IMR-90 (cell line): ENCODE results near the gene PALMD. TPM values are rescaled to one million over a fixed set of nuclear protein-coding genes. Genes with fewer than 3 reads are reported as not detected.

ENCODE experiments used
- ATAC-seq: fragments of 200-7000 bp; cut with Tn5 transposase; 2 replicates; pipeline ENCODE4 v1.9.1; 2020; ENCODE audit warnings: low read depth, mild to moderate bottlenecking, moderate library complexity
- BruUV-seq: library from RNA; stranded (reverse); fragments of 400-500 nt; replicated peaks from 2 replicates; lab custom pipeline; 2021; lab: Mats Ljungman, UMichigan
- CTCF ChIA-PET: fragments of 300-600 bp; formaldehyde crosslinking; extraction: SDS; loops from one replicate; lab custom pipeline; 2021; ENCODE audit warnings: antibody characterized with exemption; lab: Yijun Ruan, JAX
- POLR2A ChIA-PET: fragments of 300-600 bp; sonication (Branson Sonifier 250); formaldehyde crosslinking; loops from one replicate; lab custom pipeline; 2022; ENCODE audit warnings: antibody characterized with exemption; ENCODE audit not compliant: unreplicated experiment; lab: Charles Lee
- DNase-seq: peaks from one replicate; pipeline ENCODE4 v3.0.0; 2013
- H2AFZ ChIP-seq: replicated peaks from 2 replicates; pipeline ENCODE3; 2013; ENCODE audit warnings: low read length, mild to moderate bottlenecking; ENCODE audit not compliant: poor library complexity
- H2AK5ac ChIP-seq: 2 replicates; pipeline ENCODE4 v1.6.1; 2013; ENCODE audit warnings: low read depth, low read length, inconsistent platforms
- H2AK9ac ChIP-seq: replicated peaks from 2 replicates; pipeline ENCODE3; 2013; ENCODE audit warnings: mild to moderate bottlenecking, low read depth, low read length, moderate library complexity; ENCODE audit not compliant: poor library complexity
- H2BK120ac ChIP-seq: 2 replicates; pipeline ENCODE4 v1.6.1; 2013; ENCODE audit warnings: low read depth, low read length, inconsistent platforms
- H2BK15ac ChIP-seq: 3 replicates; pipeline ENCODE4 v1.6.1; 2013; ENCODE audit warnings: low read depth, low read length, inconsistent platforms
- H2BK20ac ChIP-seq: 2 replicates; pipeline ENCODE4 v1.6.1; 2013; ENCODE audit warnings: low read depth, mild to moderate bottlenecking, inconsistent platforms, low read length, moderate library complexity
- H2BK5ac ChIP-seq: 2 replicates; pipeline ENCODE4 v1.6.1; 2013; ENCODE audit warnings: mild to moderate bottlenecking, low read depth, low read length, inconsistent platforms; ENCODE audit not compliant: poor library complexity, severe bottlenecking
- H3K14ac ChIP-seq: replicated peaks from 2 replicates; pipeline ENCODE4 v1.6.1; 2013; ENCODE audit warnings: low read depth, low read length, inconsistent platforms
- H3K18ac ChIP-seq: 2 replicates; pipeline ENCODE4 v1.6.1; 2013; ENCODE audit warnings: low read depth, low read length, control low read depth
- H3K23ac ChIP-seq: 2 replicates; pipeline ENCODE4 v1.6.1; 2013; ENCODE audit warnings: low read depth, low read length, inconsistent platforms
- H3K27ac ChIP-seq: 2 replicates; pipeline ENCODE4 v1.5.1; 2013; ENCODE audit warnings: mild to moderate bottlenecking, control low read depth, low read length; ENCODE audit not compliant: insufficient read depth
- H3K27me3 ChIP-seq: 2 replicates; pipeline ENCODE4 v1.6.1; 2013; ENCODE audit warnings: low read length; ENCODE audit not compliant: control insufficient read depth, insufficient read depth
- H3K36me3 ChIP-seq: 2 replicates; pipeline ENCODE4 v1.6.1; 2013; ENCODE audit warnings: low read length, mixed read lengths; ENCODE audit not compliant: control insufficient read depth, insufficient read depth
- H3K4ac ChIP-seq: 2 replicates; pipeline ENCODE4 v1.6.1; 2013; ENCODE audit warnings: low read depth, low read length, inconsistent platforms
- H3K4me1 ChIP-seq: 2 replicates; pipeline ENCODE4 v1.6.1; 2013; ENCODE audit warnings: low read length, mixed read lengths; ENCODE audit not compliant: control insufficient read depth, insufficient read depth
- H3K4me2 ChIP-seq: 2 replicates; pipeline ENCODE4 v1.6.1; 2013; ENCODE audit warnings: low read depth, mild to moderate bottlenecking, control low read depth, low read length, moderate library complexity
- H3K4me3 ChIP-seq: 2 replicates; pipeline ENCODE4 v1.5.1; 2013; ENCODE audit warnings: low read depth, mild to moderate bottlenecking, control low read depth, low read length, moderate library complexity; ENCODE audit not compliant: insufficient read depth
- H3K56ac ChIP-seq: 2 replicates; pipeline ENCODE4 v1.6.1; 2013; ENCODE audit warnings: low read length, inconsistent platforms; ENCODE audit not compliant: insufficient read depth; ENCODE audit errors: extremely low read depth
- H3K79me1 ChIP-seq, 2 experiments: 2 replicates each; pipeline ENCODE4 v1.6.1; 2013; ENCODE audit warnings: low read length in 2 of 2, inconsistent platforms in 1 of 2, low read depth in 1 of 2
- H3K9ac ChIP-seq: 2 replicates; pipeline ENCODE4 v1.6.1; 2013; ENCODE audit warnings: low read depth, low read length, control low read depth
- H3K9me1 ChIP-seq: 2 replicates; pipeline ENCODE4 v1.6.1; 2013; ENCODE audit warnings: low read length, inconsistent platforms; ENCODE audit not compliant: insufficient read depth
- H3K9me3 ChIP-seq: 2 replicates; pipeline ENCODE4 v1.6.1; 2013; ENCODE audit warnings: low read length; ENCODE audit not compliant: control insufficient read depth, insufficient read depth
- H4K20me1 ChIP-seq: 2 replicates; pipeline ENCODE4 v1.6.1; 2013; ENCODE audit warnings: low read length, inconsistent platforms; ENCODE audit not compliant: insufficient read depth
- H4K5ac ChIP-seq: 2 replicates; pipeline ENCODE4 v1.6.1; 2013; ENCODE audit warnings: mild to moderate bottlenecking, low read depth, low read length, control low read depth
- H4K8ac ChIP-seq, 2 experiments: 2 replicates each; pipeline ENCODE4 v1.6.1; 2013; ENCODE audit warnings: low read depth in 2 of 2, low read length in 2 of 2, control low read depth in 1 of 2, inconsistent platforms in 1 of 2
- H4K91ac ChIP-seq: 2 replicates; pipeline ENCODE4 v1.6.1; 2013; ENCODE audit warnings: low read depth, low read length, inconsistent platforms; ENCODE audit not compliant: insufficient read depth
- CEBPB ChIP-seq: IDR thresholded peaks from 2 replicates; pipeline ENCODE4 v1.6.1; 2012; ENCODE audit warnings: low read depth, low read length, improper control_type of control experiment
- CHD1 ChIP-seq: IDR thresholded peaks from 2 replicates; pipeline ENCODE4 v1.6.1; 2012; ENCODE audit warnings: low read depth, low read length, improper control_type of control experiment
- MAZ ChIP-seq: IDR thresholded peaks from 2 replicates; pipeline ENCODE4 v1.6.1; 2012; ENCODE audit warnings: low read depth, mild to moderate bottlenecking, low read length, improper control_type of control experiment, moderate library complexity, borderline replicate concordance
- MXI1 ChIP-seq: IDR thresholded peaks from 2 replicates; pipeline ENCODE4 v1.6.1; 2012; ENCODE audit warnings: low read depth, mild to moderate bottlenecking, low read length, moderate library complexity, borderline replicate concordance
- POLR2A ChIP-seq: IDR thresholded peaks from 2 replicates; pipeline ENCODE4 v1.6.1; 2012; ENCODE audit warnings: mild to moderate bottlenecking, low read depth, low read length
- RCOR1 ChIP-seq: IDR thresholded peaks from 2 replicates; pipeline ENCODE4 v1.6.1; 2012; ENCODE audit warnings: mild to moderate bottlenecking, low read length, improper control_type of control experiment; ENCODE audit not compliant: insufficient replicate concordance
- RFX5 ChIP-seq: IDR thresholded peaks from 2 replicates; pipeline ENCODE4 v1.8.0; 2012; ENCODE audit warnings: low read depth, mild to moderate bottlenecking, low read length, moderate library complexity
- SMC3 ChIP-seq: fragments of 150-350 bp; IDR thresholded peaks from 2 replicates; pipeline ENCODE4 v1.6.1; 2016; ENCODE audit warnings: low read depth, mild to moderate bottlenecking, antibody characterized with exemption, low read length, moderate library complexity
- WGBS, 2 experiments: methylation state at CpG; one replicate each; pipeline versions ENCODE4 v1.1.5 to v1.1.7; 2013; ENCODE audit warnings: missing lambda C conversion rate in 2 of 2; ENCODE audit not compliant: insufficient read length in 1 of 2; ENCODE audit errors: extremely low coverage in 2 of 2; 5-methylcytosine and 5-hydroxymethylcytosine counted together
- dilution Hi-C: fragments of 300-500 bp; cut with HindIII; formaldehyde crosslinking; loops from one replicate; pipeline ENCODE4 v1.14.3; 2018; ENCODE audit warnings: low sequenced_read_pairs; ENCODE audit not compliant: unreplicated experiment
- in situ Hi-C: fragments of 300-500 bp; cut with MboI; formaldehyde crosslinking; loops from 3 replicates; pipeline ENCODE4 v1.14.3; 2019; ENCODE audit warnings: low sequenced_read_pairs, inconsistent platforms, mixed read lengths
- intact Hi-C: fragments of 100-400 bp; cut with micrococcal nuclease; formaldehyde crosslinking; loops from 2 replicates; pipeline ENCODE4 v1.10.0; 2022
- polyA plus RNA-seq, 3 experiments: library from polyadenylated mRNA; depleted of rRNA; stranded (reverse); fragments of >200 nt; gene quantifications; 2 replicates each; pipeline ENCODE4 v1.2.3, GENCODE V29; 2012; ENCODE audit warnings: low replicate concordance in 1 of 3
- total RNA-seq: library from RNA; depleted of rRNA; stranded (reverse); fragments of >200 nt; gene quantifications from 2 replicates; pipeline ENCODE4 v1.2.3, GENCODE V29; 2012

PALMD gene
- total and polyA plus RNA-seq, 2 of the 4 experiments (the other 2 are of a cell fraction), result 0.51 to 0.72 TPM

- Histone ChIP-seq H4K8ac (peak overlapping the region in 1 of 2 experiments; percentile 3; a peak in 1 of 4 replicates), H3K4me2 (no peak overlapping the region), H3K4me1 (peaks cover 5% of the 10 kb centered on the region), H3K27me3 (no peaks in the 10 kb centered on the region), H3K79me1 (no peaks in the 10 kb centered on the region), H2BK120ac (no peak overlapping the region), H4K5ac (no peak overlapping the region), H3K4ac (no peak overlapping the region), H3K36me3 (no peaks in the 10 kb centered on the region), H3K23ac (no peak overlapping the region), H3K27ac (no peak overlapping the region), H3K9me3 (no peaks in the 10 kb centered on the region), H3K14ac (no peak overlapping the region), H2BK5ac (no peak overlapping the region), H4K91ac (no peak overlapping the region), H3K9me1 (peaks cover 5% of the 10 kb centered on the region; the same call in 1 of the 2 replicates), H2BK20ac (no peak overlapping the region), H2AFZ (peak overlapping the region; percentile 34), H2AK5ac (no peak overlapping the region), H3K18ac (no peak overlapping the region), H3K56ac (no peak overlapping the region), H3K9ac (no peak overlapping the region), H3K4me3 (no peak overlapping the region), H2AK9ac (no peak overlapping the region), H2BK15ac (no peak overlapping the region), H4K20me1 (no peaks in the 10 kb centered on the region)
- peak; percentile 95 for ATAC-seq
- TF ChIP-seq CHD1 (no peak), MAZ (no peak), SMC3 (no peak), POLR2A (no peak), MXI1 (no peak), CEBPB (peak; percentile 79), RFX5 (no peak), RCOR1 (no peak)
- no TSS peak for BruUV-seq
- WGBS, 2 experiments, result no CpG with 5 or more reads among the region's 3 CpGs
- ChIA-PET CTCF (interaction anchor here (0.6 to 1.4 kb wide), 2 partner anchors 8 to 315 kb away, joined by 3 to 4 read pairs; no protein-coding TSS in a partner anchor), POLR2A (no interaction called here)
- in situ Hi-C loops, result no loop called here
- intact Hi-C loops, result no loop called here
- dilution Hi-C loops, result no loop called here
- peak; percentile 75 for DNase-seq
These were observed 16.7 kb downstream of the PALMD start for GRCh38 chr1:99662539-99663080.
